ENCODE measurements around the gene PRM2. TPM values are rescaled to one million over a fixed set of nuclear protein-coding genes. Genes with fewer than 3 reads are reported as not detected.

Gene PRM2
- total RNA-seq, 1 experiment from 2014 or later = not detected

DNA sequence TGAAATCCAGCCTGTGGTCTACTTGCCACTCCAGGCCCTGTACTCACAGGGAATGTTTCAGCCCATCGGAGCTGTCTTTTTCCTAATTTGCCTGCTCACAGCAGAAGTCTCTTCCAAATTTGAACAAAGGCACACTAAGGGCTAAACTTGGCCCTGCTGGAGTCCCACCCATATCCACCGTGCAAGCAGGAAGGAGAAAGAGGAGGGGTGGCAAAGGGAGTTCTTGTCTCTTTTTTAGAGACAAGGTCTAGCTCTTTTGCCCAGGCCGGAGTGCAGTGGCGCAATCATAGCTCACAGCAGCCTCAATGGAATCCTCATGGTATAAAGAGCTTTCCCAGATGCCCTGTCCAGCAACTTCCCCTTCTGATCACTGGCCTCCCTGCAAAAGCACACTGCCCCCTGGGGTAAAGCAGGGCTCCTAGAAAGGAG is 7.6 kb upstream of the PRM2 start:
- H3K27me3 Mint-ChIP-seq (ENCODE audit: low read depth) = no peaks in the 10 kb centered on the region; the same call in none of the 2 replicates
- H4K8ac ChIP-seq (replicated peaks; ENCODE audit: insufficient read length, low read depth, low read length) = no peak overlapping the region
- no peak overlapping the region for H3K14ac ChIP-seq (ENCODE audit: insufficient read depth, low read length)
- H3K79me2 ChIP-seq (ENCODE audit: insufficient read depth, low read length) = no peaks in the 10 kb centered on the region
- H3K9ac ChIP-seq (ENCODE audit: extremely low read depth, insufficient read length, low read length) = no peak overlapping the region
- no peak overlapping the region for H2BK120ac ChIP-seq (ENCODE audit: low read depth, low read length, poor library complexity, severe bottlenecking)
- no peak overlapping the region for H2BK12ac ChIP-seq (ENCODE audit: insufficient read length, low read depth, low read length)
- H2BK15ac ChIP-seq (ENCODE audit: low read depth, low read length) = no peak overlapping the region
- no peaks in the 10 kb centered on the region for H3K79me1 ChIP-seq (ENCODE audit: insufficient read depth, low read depth, low read length, poor library complexity, severe bottlenecking)
- no peak overlapping the region for H2AFZ ChIP-seq (ENCODE audit: low read length)
- peak overlapping the region; percentile 72 for H3K18ac ChIP-seq (ENCODE audit: insufficient read length, low read depth, low read length)
- H3K4me1 ChIP-seq (ENCODE audit: insufficient read depth, low read length) = no peaks in the 10 kb centered on the region; the same call in 1 of the 2 replicates
- no peaks in the 10 kb centered on the region for H3K23me2 ChIP-seq (ENCODE audit: insufficient read length, low read depth, low read length, poor library complexity, severe bottlenecking)
- H3K9me3 ChIP-seq (ENCODE audit: control insufficient read depth, low read depth, low read length) = no peaks in the 10 kb centered on the region
- no peak overlapping the region for H4K5ac ChIP-seq (ENCODE audit: insufficient read length, low read depth, low read length)
- no peak overlapping the region for H3K27ac ChIP-seq (ENCODE audit: insufficient read length, low read depth, low read length)
- no peak overlapping the region for H2BK5ac ChIP-seq (ENCODE audit: insufficient read length, low read length)
- no peak overlapping the region for H2BK20ac ChIP-seq (ENCODE audit: low read depth, low read length, poor library complexity, severe bottlenecking)
- no peak overlapping the region for H3K23ac ChIP-seq (ENCODE audit: insufficient read length, low read depth, low read length)
- TF ChIP-seq, protein P1, sequence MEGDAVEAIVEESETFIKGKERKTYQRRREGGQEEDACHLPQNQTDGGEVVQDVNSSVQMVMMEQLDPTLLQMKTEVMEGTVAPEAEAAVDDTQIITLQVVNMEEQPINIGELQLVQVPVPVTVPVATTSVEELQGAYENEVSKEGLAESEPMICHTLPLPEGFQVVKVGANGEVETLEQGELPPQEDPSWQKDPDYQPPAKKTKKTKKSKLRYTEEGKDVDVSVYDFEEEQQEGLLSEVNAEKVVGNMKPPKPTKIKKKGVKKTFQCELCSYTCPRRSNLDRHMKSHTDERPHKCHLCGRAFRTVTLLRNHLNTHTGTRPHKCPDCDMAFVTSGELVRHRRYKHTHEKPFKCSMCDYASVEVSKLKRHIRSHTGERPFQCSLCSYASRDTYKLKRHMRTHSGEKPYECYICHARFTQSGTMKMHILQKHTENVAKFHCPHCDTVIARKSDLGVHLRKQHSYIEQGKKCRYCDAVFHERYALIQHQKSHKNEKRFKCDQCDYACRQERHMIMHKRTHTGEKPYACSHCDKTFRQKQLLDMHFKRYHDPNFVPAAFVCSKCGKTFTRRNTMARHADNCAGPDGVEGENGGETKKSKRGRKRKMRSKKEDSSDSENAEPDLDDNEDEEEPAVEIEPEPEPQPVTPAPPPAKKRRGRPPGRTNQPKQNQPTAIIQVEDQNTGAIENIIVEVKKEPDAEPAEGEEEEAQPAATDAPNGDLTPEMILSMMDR (conservative IDR thresholded peaks at IDR 0.05) = no peak; the same call in 2 of the 3 replicates
- H3K4me3 Mint-ChIP-seq = no peak overlapping the region
- H3K9me3 Mint-ChIP-seq = no peaks in the 10 kb centered on the region
- H4K91ac ChIP-seq (ENCODE audit: insufficient read length, low read depth, low read length) = no peak overlapping the region
- no peak overlapping the region for H3K4me2 ChIP-seq (ENCODE audit: insufficient read depth, insufficient read length, low read length)
- H3K56ac ChIP-seq (ENCODE audit: insufficient read length, low read depth, low read length) = no peak overlapping the region
- H3K36me3 Mint-ChIP-seq (ENCODE audit: insufficient read depth in 1 of 3, low read depth in 3 of 3) = no peaks in the 10 kb centered on the region; a peak in 1 of 7 replicates
- no peak for DNase-seq
- WGBS (ENCODE audit: extremely low coverage, insufficient read length, low lambda C conversion rate) = no CpG with 5 or more reads among the region's 4 CpGs
- no peak overlapping the region for H3T11ph ChIP-seq (ENCODE audit: low read length)
- H3K27me3 ChIP-seq (ENCODE audit: insufficient read depth, low read length) = no peaks in the 10 kb centered on the region
- H3K4me1 Mint-ChIP-seq = peaks cover 9 to 20% of the 10 kb centered on the region in 2 experiments
- H4K20me1 ChIP-seq (ENCODE audit: control insufficient read depth, insufficient read depth, insufficient read length) = no peaks in the 10 kb centered on the region
- peak overlapping the region in 1 of 3 experiments; percentile 28; a peak in 1 of 7 replicates for H3K27ac Mint-ChIP-seq
- H2AK5ac ChIP-seq (ENCODE audit: insufficient read length, low read length) = no peak overlapping the region
- no peak overlapping the region for H3K4ac ChIP-seq (ENCODE audit: low read depth, low read length)

Measured in H9 (cell line).